OCI-LY3 (cell line): ENCODE data around the gene RASSF7.

Experiments
- H2AFZ ChIP-seq: fragments of 200-600, 300-600 bp; shearing (Covaris generic); 2 replicates; pipeline ENCODE4 v1.6.0; 2014; ENCODE audit warnings: antibody characterized with exemption, low read depth, low read length
- H3K27ac ChIP-seq: fragments of 200-600, 300-600 bp; sonication (generic); 2 replicates; pipeline ENCODE4 v1.5.1; 2014; ENCODE audit warnings: mild to moderate bottlenecking, low read length, moderate library complexity, mixed read lengths
- H3K27me3 ChIP-seq: fragments of 200-600, 300-600 bp; sonication (generic); 2 replicates; pipeline ENCODE4 v1.6.1; 2014; ENCODE audit warnings: low read depth, low read length, mixed read lengths
- H3K36me3 ChIP-seq: fragments of 200-600, 300-600 bp; sonication (generic); replicated peaks from 2 replicates; pipeline ENCODE3; 2014; ENCODE audit warnings: low read depth, low read length, mixed read lengths
- H3K4me1 ChIP-seq: fragments of 300-600, 200-600 bp; sonication (generic); 2 replicates; pipeline ENCODE4 v1.6.1; 2014; ENCODE audit warnings: low read length, mixed read lengths
- H3K4me2 ChIP-seq: fragments of 200-600, 300-600 bp; sonication (generic); 2 replicates; pipeline ENCODE4 v1.6.1; 2014; ENCODE audit warnings: low read length, mixed read lengths
- H3K4me3 ChIP-seq: fragments of 300-600, 200-600 bp; sonication (generic); 2 replicates; pipeline ENCODE4 v1.5.1; 2014; ENCODE audit warnings: antibody characterized with exemption, mild to moderate bottlenecking, low read length, moderate library complexity
- H3K79me2 ChIP-seq: fragments of 300-600, 200-600 bp; shearing (Covaris generic); 2 replicates; pipeline ENCODE4 v1.6.1; 2014; ENCODE audit warnings: mild to moderate bottlenecking, low read length, mixed read lengths
- H3K9ac ChIP-seq: fragments of 300-600, 200-600 bp; shearing (Covaris generic); 2 replicates; pipeline ENCODE4 v1.6.0; 2014; ENCODE audit warnings: mild to moderate bottlenecking, low read length, moderate library complexity
- H3K9me3 ChIP-seq: fragments of 200-600, 300-600 bp; shearing (Covaris generic); 2 replicates; pipeline ENCODE4 v1.6.1; 2014; ENCODE audit warnings: low read length, mixed read lengths; ENCODE audit not compliant: insufficient read depth
- H4K20me1 ChIP-seq: fragments of 200-600, 300-600 bp; sonication (generic); 2 replicates; pipeline ENCODE4 v1.6.1; 2016; ENCODE audit warnings: low read length, mixed read lengths; ENCODE audit not compliant: insufficient read depth
- CTCF ChIP-seq: fragments of 200-600, 300-600 bp; sonication (generic); IDR thresholded peaks from 2 replicates; pipeline ENCODE4 v1.5.1; 2014; ENCODE audit warnings: antibody characterized with exemption, low read length, low read depth
- EZH2phosphoT487 ChIP-seq: fragments of 200-600 bp; shearing (Covaris generic); IDR thresholded peaks from 2 replicates; pipeline ENCODE4 v1.6.1; 2018; ENCODE audit warnings: antibody characterized with exemption, mixed run types, low read depth

Gene RASSF7

GRCh38 chr11:565921-566509, 5.2 kb downstream of the RASSF7 start:
- Histone ChIP-seq H3K9ac (no peak overlapping the region), H3K27me3 (no peaks in the 10 kb centered on the region), H3K9me3 (no peaks in the 10 kb centered on the region), H2AFZ (no peak overlapping the region), H3K4me1 (peaks cover 20% of the 10 kb centered on the region), H3K79me2 (peaks cover 24% of the 10 kb centered on the region), H3K4me3 (no peak overlapping the region), H3K36me3 (peaks cover 23% of the 10 kb centered on the region), H3K27ac (no peak overlapping the region), H3K4me2 (no peak overlapping the region), H4K20me1 (peaks cover 25% of the 10 kb centered on the region)
- no peak for TF ChIP-seq CTCF

GRCh38 chr11:567011-567628, 6.3 kb downstream of the RASSF7 start:
- H3K4me3 ChIP-seq: peak overlapping the region; percentile 86
- no peak overlapping the region for H3K27ac ChIP-seq
- H3K79me2 ChIP-seq: peaks cover 16% of the 10 kb centered on the region
- H3K9ac ChIP-seq: peak overlapping the region; percentile 71
- peak overlapping the region; percentile 94 for H3K4me2 ChIP-seq
- no peaks in the 10 kb centered on the region for H3K9me3 ChIP-seq
- peaks cover 21% of the 10 kb centered on the region for H4K20me1 ChIP-seq
- peaks cover 14% of the 10 kb centered on the region for H3K4me1 ChIP-seq
- H2AFZ ChIP-seq: no peak overlapping the region
- peaks cover 23% of the 10 kb centered on the region for H3K36me3 ChIP-seq
- TF ChIP-seq EZH2phosphoT487 (no peak), CTCF (no peak)
- no peaks in the 10 kb centered on the region for H3K27me3 ChIP-seq

GRCh38 chr11:567629-568292, 7.0 kb downstream of the RASSF7 start:
- Histone ChIP-seq H3K27ac (no peak overlapping the region), H3K36me3 (peaks cover 23% of the 10 kb centered on the region), H3K4me1 (peaks cover 14% of the 10 kb centered on the region), H3K4me2 (peak overlapping the region; percentile 94), H2AFZ (no peak overlapping the region), H3K4me3 (peak overlapping the region; percentile 86), H3K27me3 (no peaks in the 10 kb centered on the region), H3K79me2 (peaks cover 16% of the 10 kb centered on the region), H3K9me3 (no peaks in the 10 kb centered on the region), H4K20me1 (peaks cover 21% of the 10 kb centered on the region), H3K9ac (peak overlapping the region; percentile 71)
- TF ChIP-seq EZH2phosphoT487: no peak
- no peak for TF ChIP-seq CTCF
